Sigmoid colon (tissue), 7 donors: ENCODE measurements around the gene SBNO2. TPM values are rescaled to one million over a fixed set of nuclear protein-coding genes. Genes with fewer than 3 reads are reported as not detected.

Experiments used
- DNase-seq: peaks from one replicate; pipeline ENCODE4 v3.0.0-alpha.2; 2019
- H3K27ac ChIP-seq, 4 donors: fragments of 200-600 bp; sonication (generic); one replicate each; pipeline ENCODE4 v1.5.1; 2016 to 2019; ENCODE audit warnings: mild to moderate bottlenecking in 1 of 4
- H3K27me3 ChIP-seq, 3 donors: fragments of 200-600 bp; sonication (generic); one replicate each; pipeline ENCODE4 v1.5.1; 2019; ENCODE audit warnings: mild to moderate bottlenecking in 1 of 3
- H3K36me3 ChIP-seq, 4 donors: fragments of 200-600 bp; sonication (generic); one replicate each; pipeline ENCODE4 v1.5.1; 2016 to 2019
- H3K4me1 ChIP-seq, 4 donors: fragments of 200-600 bp; sonication (generic); one replicate each; pipeline ENCODE4 v1.5.1; 2017 to 2019
- H3K4me3 ChIP-seq, 4 donors: fragments of 200-600 bp; sonication (generic); one replicate each; pipeline ENCODE4 v1.5.1; 2017 to 2019; ENCODE audit warnings: mild to moderate bottlenecking in 2 of 4, moderate library complexity in 1 of 4
- H3K9me3 ChIP-seq, 4 donors: fragments of 200-600 bp in 3 of 4; sonication (generic) in 3 of 4; one replicate each; pipeline versions ENCODE4 v1.5.1 to v1.6.1; 2013 to 2019
- CTCF ChIP-seq, 4 experiments: fragments of 450-650 bp in 3 of 4; fragments of 200-600 bp in 1 of 4; IDR thresholded peaks; one replicate each; pipeline ENCODE4 v1.5.1; 2016 to 2019; ENCODE audit warnings: antibody characterized with exemption in 4 of 4, mild to moderate bottlenecking in 3 of 4, moderate library complexity in 2 of 4
- EP300 ChIP-seq, 4 donors: sonication (generic); formaldehyde crosslinking; IDR thresholded peaks; one replicate each; pipeline ENCODE4 v1.6.1; 2017; ENCODE audit warnings: antibody characterized with exemption in 4 of 4
- POLR2A ChIP-seq, 2 donors: fragments of 450-650 bp; IDR thresholded peaks; one replicate each; pipeline ENCODE4 v1.6.1; 2016; ENCODE audit warnings: antibody characterized with exemption in 2 of 2, mild to moderate bottlenecking in 2 of 2, moderate library complexity in 2 of 2
- POLR2AphosphoS5 ChIP-seq, 4 donors: sonication (generic); formaldehyde crosslinking; IDR thresholded peaks; one replicate each; pipeline ENCODE4 v1.6.1; 2017; ENCODE audit warnings: antibody characterized with exemption in 4 of 4
- WGBS, 2 donors: extraction: QIAGEN DNeasy Blood & Tissue Kit; methylation state at CpG; one replicate each; pipeline ENCODE4 v1.1.7; 2013; 5-methylcytosine and 5-hydroxymethylcytosine counted together
- intact Hi-C: fragments of 100-400 bp; cut with DNase I; formaldehyde crosslinking; loops from one replicate; pipeline ENCODE4 v1.15.1; 2023
- polyA plus RNA-seq, 3 donors: library from polyadenylated mRNA; stranded (reverse); fragments of 200-250 nt; gene quantifications; one replicate each; pipeline ENCODE4 v1.2.3, GENCODE V29; 2013
- total RNA-seq, 4 donors: library from RNA; depleted of rRNA; stranded (reverse); fragments of >200 nt; gene quantifications; one replicate each; pipeline ENCODE4 v1.1.0, GENCODE V29; 2016
- donor health status: healthy with polysubstance abuse.
- donor health status: Bipolar disorder and iron deficiency.
- donor health status: healthy.

Gene SBNO2
- total and polyA plus RNA-seq, 7 donors = 6.8 to 91.9 (median 14.8) TPM

- WGBS, 2 donors = 88 to 92% methylated on average over 37 of the region's 37 CpGs
- Histone ChIP-seq H3K4me3 (no peak overlapping the region), H3K4me1 (peaks cover under 1 to 88% (median 74%) of the 10 kb centered on the region in 4 donors), H3K36me3 (peaks cover 13 to 44% (median 25%) of the 10 kb centered on the region in 4 donors), H3K27ac (peak overlapping the region; percentile 77 to 89 (median 88)), H3K27me3 (no peaks in the 10 kb centered on the region), H3K9me3 (no peaks in the 10 kb centered on the region)
- TF ChIP-seq POLR2A (IDR thresholded peaks at IDR 0.05) (no peak), CTCF (IDR thresholded peaks at IDR 0.05) (no peak), EP300 (IDR thresholded peaks at IDR 0.05) (no peak), POLR2AphosphoS5 (IDR thresholded peaks at IDR 0.05) (no peak)
- intact Hi-C loops = no loop called here
- DNase-seq = no peak
These were observed 44.9 kb upstream of the SBNO2 start for GRCh38 chr19:1218751-1219567.

GRCh38 chr19:1217366-1217765, 43.3 kb upstream of the SBNO2 start:
- H3K9me3 ChIP-seq = no peaks in the 10 kb centered on the region
- peaks cover 2 to 28% (median 16%) of the 10 kb centered on the region in 4 donors for H3K36me3 ChIP-seq
- H3K4me3 ChIP-seq = no peak overlapping the region
- 60 to 79% methylated on average over 15 of the region's 15 CpGs for WGBS, 2 donors
- H3K27ac ChIP-seq = peak overlapping the region; percentile 77 to 89 (median 88)
- intact Hi-C loops = no loop called here
- TF ChIP-seq POLR2AphosphoS5 (IDR thresholded peaks at IDR 0.05) = no peak
- DNase-seq = no peak
- H3K4me1 ChIP-seq = peaks cover 4 to 86% (median 75%) of the 10 kb centered on the region in 4 donors
- no peaks in the 10 kb centered on the region for H3K27me3 ChIP-seq

- Histone ChIP-seq H3K4me3 (no peak overlapping the region), H3K4me1 (peaks cover 4 to 88% (median 73%) of the 10 kb centered on the region in 4 donors), H3K27ac (peak overlapping the region; percentile 77 to 89 (median 88)), H3K9me3 (no peaks in the 10 kb centered on the region), H3K27me3 (no peaks in the 10 kb centered on the region), H3K36me3 (peaks cover 0 to 22% (median 13%) of the 10 kb centered on the region in 4 donors)
- WGBS, 2 donors = 64 to 86% methylated on average over 12 of the region's 12 CpGs
- intact Hi-C loops = no loop called here
- TF ChIP-seq EP300 (IDR thresholded peaks at IDR 0.05) = no peak
- no peak for DNase-seq
These were observed 42.7 kb upstream of the SBNO2 start for GRCh38 chr19:1216756-1217155.

- H3K9me3 ChIP-seq = no peaks in the 10 kb centered on the region
- WGBS, 2 donors = 84 to 90% methylated on average over 26 of the region's 26 CpGs
- H3K27me3 ChIP-seq = no peaks in the 10 kb centered on the region
- H3K36me3 ChIP-seq = peaks cover 0 to 8% (median 3%) of the 10 kb centered on the region in 4 donors
- TF ChIP-seq POLR2A (IDR thresholded peaks at IDR 0.05) (no peak), POLR2AphosphoS5 (IDR thresholded peaks at IDR 0.05) (peak in 1 of 4 donors; percentile 34), EP300 (IDR thresholded peaks at IDR 0.05) (peak in 1 of 4 donors; percentile 1)
- H3K27ac ChIP-seq = peak overlapping the region; percentile 77 to 89 (median 88)
- intact Hi-C loops = no loop called here
- H3K4me3 ChIP-seq = peak overlapping the region in 3 of 4 donors; percentile 0 to 17 (median 8)
- H3K4me1 ChIP-seq = peaks cover 4 to 97% (median 79%) of the 10 kb centered on the region in 4 donors
- peak; percentile 87 for DNase-seq
These were observed 41.0 kb upstream of the SBNO2 start for GRCh38 chr19:1214862-1215731.

GRCh38 chr19:1214299-1214861, 40.3 kb upstream of the SBNO2 start:
- WGBS, 2 donors = 62 to 63% methylated on average over 21 of the region's 21 CpGs
- DNase-seq = no peak
- H3K4me3 ChIP-seq = peak overlapping the region in 3 of 4 donors; percentile 0 to 17 (median 9)
- intact Hi-C loops = no loop called here
- no peaks in the 10 kb centered on the region for H3K9me3 ChIP-seq
- H3K27ac ChIP-seq = peak overlapping the region; percentile 77 to 89 (median 88)
- no peaks in the 10 kb centered on the region for H3K27me3 ChIP-seq
- peaks cover 4 to 97% (median 86%) of the 10 kb centered on the region in 4 donors for H3K4me1 ChIP-seq
- no peak for TF ChIP-seq POLR2AphosphoS5 (IDR thresholded peaks at IDR 0.05)
- no peak for TF ChIP-seq EP300 (IDR thresholded peaks at IDR 0.05)
- no peak for TF ChIP-seq POLR2A (IDR thresholded peaks at IDR 0.05)
- TF ChIP-seq CTCF (IDR thresholded peaks at IDR 0.05) = no peak
- peaks cover 0 to 4% (median 0%) of the 10 kb centered on the region in 4 donors for H3K36me3 ChIP-seq
